ENCODE measurements around the gene DMKN.

The DMKN gene

GRCh38 chr19:35545001-35545854, 31.8 kb upstream of the DMKN start, which contains the start of gene TMEM147:
TMEM147 (plus strand) TSS chr19:35545626; CDS start chr19:35545740, 114 bp downstream.
- Histone ChIP-seq H3K4me3 (ENCODE audit: low read length) (peak within 1 kb of the TSS; percentile 94), H3K36me3 (ENCODE audit: control insufficient read depth, low read depth, low read length) (peaks cover 10% of the 10 kb centered on the region), H3K9me3 (ENCODE audit: control insufficient read depth, low read depth, low read length) (no peaks in the 10 kb centered on the region), H3K4me1 (ENCODE audit: control insufficient read depth, low read depth, low read length) (peaks cover 7% of the 10 kb centered on the region), H3K9ac (ENCODE audit: low read length) (peak within 1 kb of the TSS; percentile 94), H3K27ac (ENCODE audit: low read length) (peak within 1 kb of the TSS; percentile 73), H3K27me3 (ENCODE audit: control insufficient read depth, insufficient read depth, low read length) (no peaks in the 10 kb centered on the region)

DNA sequence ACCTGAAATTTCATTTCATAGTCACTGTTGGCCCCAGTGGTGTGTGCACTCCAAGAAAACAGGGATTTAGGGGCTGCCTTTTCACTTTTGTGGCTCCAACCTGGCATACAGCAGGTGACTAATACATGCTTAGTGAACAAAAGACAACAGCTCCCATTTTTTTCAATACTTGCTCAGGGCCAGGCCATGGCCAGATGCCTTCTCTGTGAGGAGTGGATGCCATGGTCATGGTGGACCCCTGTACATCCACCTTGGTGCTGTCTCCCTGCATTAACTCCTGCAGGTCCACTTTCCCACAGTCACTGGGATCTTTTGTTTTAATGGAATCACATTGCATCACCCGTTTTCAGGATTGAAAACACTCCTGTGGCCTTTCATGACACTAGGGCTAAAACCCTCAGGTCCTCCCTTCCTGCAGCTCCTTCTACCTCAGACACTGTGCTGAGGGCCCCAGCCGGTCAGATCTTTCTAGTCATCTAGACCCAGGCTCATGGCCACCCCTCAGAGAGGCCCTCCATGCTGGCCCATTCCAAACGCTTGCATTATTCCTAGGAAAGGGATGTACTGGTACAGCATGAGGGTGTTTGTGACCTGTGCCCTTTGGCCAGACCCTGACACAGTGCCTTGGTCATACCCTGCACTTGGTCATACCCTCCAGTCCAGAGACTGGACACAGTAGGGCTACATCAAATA, 30.8 kb upstream of the DMKN start:
- H3K27ac ChIP-seq (ENCODE audit: low read length) = peak overlapping the region; percentile 73
- peaks cover 7% of the 10 kb centered on the region for H3K4me1 ChIP-seq (ENCODE audit: control insufficient read depth, low read depth, low read length)
- peak overlapping the region; percentile 94 for H3K9ac ChIP-seq (ENCODE audit: low read length)
- H3K36me3 ChIP-seq (ENCODE audit: control insufficient read depth, low read depth, low read length) = peaks cover 10% of the 10 kb centered on the region
- no peaks in the 10 kb centered on the region for H3K9me3 ChIP-seq (ENCODE audit: control insufficient read depth, low read depth, low read length)
- peak overlapping the region; percentile 94 for H3K4me3 ChIP-seq (ENCODE audit: low read length)
- H3K27me3 ChIP-seq (ENCODE audit: control insufficient read depth, insufficient read depth, low read length) = no peaks in the 10 kb centered on the region

- no peak overlapping the region for H3K9ac ChIP-seq (ENCODE audit: low read length)
- no peaks in the 10 kb centered on the region for H3K9me3 ChIP-seq (ENCODE audit: control insufficient read depth, low read depth, low read length)
- peaks cover 10% of the 10 kb centered on the region for H3K36me3 ChIP-seq (ENCODE audit: control insufficient read depth, low read depth, low read length)
- no peaks in the 10 kb centered on the region for H3K27me3 ChIP-seq (ENCODE audit: control insufficient read depth, insufficient read depth, low read length)
- H3K4me3 ChIP-seq (ENCODE audit: low read length) = peak overlapping the region; percentile 94
- peaks cover 7% of the 10 kb centered on the region for H3K4me1 ChIP-seq (ENCODE audit: control insufficient read depth, low read depth, low read length)
- no peak overlapping the region for H3K27ac ChIP-seq (ENCODE audit: low read length)
Observed at GRCh38 chr19:35543280-35544109, 30.0 kb upstream of the DMKN start.

DNA sequence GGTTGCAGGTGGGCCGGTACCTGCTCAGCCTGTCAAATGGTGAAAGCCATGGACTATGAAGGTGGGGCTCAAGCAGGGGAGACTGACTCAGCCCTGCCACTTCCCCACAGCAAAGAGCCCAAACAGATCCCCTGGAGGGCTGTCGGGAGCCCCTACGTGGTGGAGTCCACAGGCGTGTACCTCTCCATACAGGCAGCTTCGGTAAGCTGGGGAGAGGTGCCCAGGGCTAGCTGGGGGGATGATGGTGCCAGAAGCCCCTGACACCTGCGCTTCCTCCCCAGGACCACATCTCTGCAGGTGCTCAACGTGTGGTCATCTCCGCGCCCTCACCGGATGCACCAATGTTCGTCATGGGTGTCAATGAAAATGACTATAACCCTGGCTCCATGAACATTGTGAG, 28.8 kb upstream of the DMKN start:
- Histone ChIP-seq H3K9ac (ENCODE audit: low read length) (no peak overlapping the region), H3K36me3 (ENCODE audit: control insufficient read depth, low read depth, low read length) (peaks cover 7% of the 10 kb centered on the region), H3K27me3 (ENCODE audit: control insufficient read depth, insufficient read depth, low read length) (no peaks in the 10 kb centered on the region), H3K27ac (ENCODE audit: low read length) (no peak overlapping the region), H3K4me1 (ENCODE audit: control insufficient read depth, low read depth, low read length) (peaks cover 7% of the 10 kb centered on the region), H3K9me3 (ENCODE audit: control insufficient read depth, low read depth, low read length) (no peaks in the 10 kb centered on the region), H3K4me3 (ENCODE audit: low read length) (no peak overlapping the region)

DNA sequence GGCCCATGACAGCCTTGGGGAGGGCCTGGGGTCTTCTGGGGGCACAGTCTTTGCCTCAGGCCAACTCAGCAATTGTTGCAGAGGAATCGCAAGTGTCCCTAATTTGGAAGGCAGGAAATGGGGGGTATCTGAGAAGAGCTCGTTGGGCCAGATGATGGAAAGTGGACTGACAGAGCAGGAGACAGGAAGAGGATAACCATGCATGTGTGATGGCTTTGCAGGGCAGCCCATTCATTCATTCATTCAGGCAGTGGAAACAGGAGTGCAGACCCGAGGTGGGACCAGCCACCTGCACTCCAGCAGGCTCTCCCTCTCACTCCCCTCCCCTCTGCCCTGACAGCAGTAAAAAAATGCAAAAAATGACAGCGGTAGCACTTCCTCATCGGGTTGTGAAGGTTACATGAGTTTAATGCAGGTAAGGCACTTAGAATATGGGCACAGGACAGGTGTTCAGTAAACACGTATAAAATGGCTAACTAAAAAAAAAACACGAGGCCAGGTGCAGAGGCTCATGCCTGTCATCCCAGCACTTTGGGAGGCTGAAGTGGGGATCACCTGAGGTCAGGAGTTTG, 27.0 kb upstream of the DMKN start:
- H3K4me3 ChIP-seq (ENCODE audit: low read length) = no peak overlapping the region
- H3K27me3 ChIP-seq (ENCODE audit: control insufficient read depth, insufficient read depth, low read length) = no peaks in the 10 kb centered on the region
- no peak overlapping the region for H3K27ac ChIP-seq (ENCODE audit: low read length)

GRCh38 chr19:35539850-35540249, 26.4 kb upstream of the DMKN start:
- no peak overlapping the region for H3K27ac ChIP-seq (ENCODE audit: low read length)
- no peaks in the 10 kb centered on the region for H3K9me3 ChIP-seq (ENCODE audit: control insufficient read depth, low read depth, low read length)
- peaks cover 8% of the 10 kb centered on the region for H3K4me1 ChIP-seq (ENCODE audit: control insufficient read depth, low read depth, low read length)
- H3K4me3 ChIP-seq (ENCODE audit: low read length) = no peak overlapping the region
- peaks cover 5% of the 10 kb centered on the region for H3K36me3 ChIP-seq (ENCODE audit: control insufficient read depth, low read depth, low read length)
- no peaks in the 10 kb centered on the region for H3K27me3 ChIP-seq (ENCODE audit: control insufficient read depth, insufficient read depth, low read length)
- no peak overlapping the region for H3K9ac ChIP-seq (ENCODE audit: low read length)

More for the DNA sequence above, 27.0 kb upstream of the DMKN start:
- Histone ChIP-seq H3K9ac (ENCODE audit: low read length) (no peak overlapping the region), H3K9me3 (ENCODE audit: control insufficient read depth, low read depth, low read length) (no peaks in the 10 kb centered on the region), H3K4me1 (ENCODE audit: control insufficient read depth, low read depth, low read length) (peaks cover 7% of the 10 kb centered on the region), H3K36me3 (ENCODE audit: control insufficient read depth, low read depth, low read length) (peaks cover 5% of the 10 kb centered on the region)

DNA sequence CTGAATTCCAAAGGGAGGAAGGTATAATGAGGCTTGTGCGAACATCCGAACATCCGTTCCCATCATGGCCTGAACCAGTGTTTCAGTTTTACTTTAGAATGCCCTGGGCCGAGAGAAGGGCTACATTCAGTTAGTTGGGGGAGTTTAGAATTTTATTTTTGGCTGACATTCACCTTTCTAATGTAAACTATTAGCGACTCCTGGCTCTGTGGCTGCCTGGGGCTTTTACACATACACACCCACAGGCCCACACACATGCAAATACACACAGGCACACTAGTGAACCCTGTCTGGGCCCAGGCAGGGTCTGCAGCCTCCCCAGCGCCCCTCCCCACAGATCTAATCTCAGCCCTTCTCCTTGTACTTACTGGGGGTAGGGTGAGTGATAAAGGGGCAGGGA, 25.9 kb upstream of the DMKN start:
- H3K27me3 ChIP-seq (ENCODE audit: control insufficient read depth, insufficient read depth, low read length) = no peaks in the 10 kb centered on the region
- peaks cover 5% of the 10 kb centered on the region for H3K36me3 ChIP-seq (ENCODE audit: control insufficient read depth, low read depth, low read length)
- H3K9ac ChIP-seq (ENCODE audit: low read length) = no peak overlapping the region
- no peaks in the 10 kb centered on the region for H3K9me3 ChIP-seq (ENCODE audit: control insufficient read depth, low read depth, low read length)
- no peak overlapping the region for H3K27ac ChIP-seq (ENCODE audit: low read length)
- no peak overlapping the region for H3K4me3 ChIP-seq (ENCODE audit: low read length)
- H3K4me1 ChIP-seq (ENCODE audit: control insufficient read depth, low read depth, low read length) = peaks cover 7% of the 10 kb centered on the region

- no peak overlapping the region for H3K9ac ChIP-seq (ENCODE audit: low read length)
Observed at GRCh38 chr19:35534803-35535480, 21.5 kb upstream of the DMKN start.

DNA sequence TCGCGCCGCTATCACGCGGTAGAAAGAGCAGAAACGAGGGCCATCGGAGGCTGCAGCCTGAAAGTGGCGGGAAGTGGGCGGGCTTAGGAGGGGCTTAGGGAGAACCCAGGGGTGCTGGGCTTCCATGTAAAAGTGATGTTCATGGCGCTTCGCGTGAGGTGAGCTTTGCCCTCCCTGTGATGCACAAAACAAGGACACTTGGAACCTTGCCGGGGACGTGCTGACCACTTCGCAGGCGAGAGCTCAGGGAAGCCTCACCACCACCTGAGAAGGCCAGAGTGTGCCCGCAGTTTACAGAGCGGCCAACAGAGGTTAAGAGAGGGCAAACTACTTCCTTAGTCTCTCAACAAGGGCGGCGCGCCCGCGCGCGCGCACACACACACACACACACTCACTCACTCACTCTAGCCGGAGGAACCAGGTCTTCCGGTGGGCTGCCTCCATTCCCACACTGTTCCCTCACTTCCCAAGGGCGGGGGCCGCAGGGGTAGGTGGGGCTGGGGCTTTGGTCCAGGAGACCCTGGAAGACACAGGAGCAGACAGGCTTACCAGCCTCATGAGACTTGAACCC, 20.5 kb upstream of the DMKN start:
- Histone ChIP-seq H3K36me3 (ENCODE audit: control insufficient read depth, low read depth, low read length) (no peaks in the 10 kb centered on the region), H3K4me1 (ENCODE audit: control insufficient read depth, low read depth, low read length) (peaks cover 3% of the 10 kb centered on the region), H3K9me3 (ENCODE audit: control insufficient read depth, low read depth, low read length) (no peaks in the 10 kb centered on the region), H3K4me3 (ENCODE audit: low read length) (no peak overlapping the region), H3K9ac (ENCODE audit: low read length) (no peak overlapping the region), H3K27ac (ENCODE audit: low read length) (no peak overlapping the region), H3K27me3 (ENCODE audit: control insufficient read depth, insufficient read depth, low read length) (no peaks in the 10 kb centered on the region)

More at GRCh38 chr19:35534803-35535480, 21.5 kb upstream of the DMKN start:
- Histone ChIP-seq H3K27ac (ENCODE audit: low read length) (no peak overlapping the region), H3K36me3 (ENCODE audit: control insufficient read depth, low read depth, low read length) (no peaks in the 10 kb centered on the region), H3K4me1 (ENCODE audit: control insufficient read depth, low read depth, low read length) (peaks cover 3% of the 10 kb centered on the region), H3K4me3 (ENCODE audit: low read length) (no peak overlapping the region), H3K9me3 (ENCODE audit: control insufficient read depth, low read depth, low read length) (no peaks in the 10 kb centered on the region), H3K27me3 (ENCODE audit: control insufficient read depth, insufficient read depth, low read length) (no peaks in the 10 kb centered on the region)

GRCh38 chr19:35533201-35533821, 19.9 kb upstream of the DMKN start, which contains the start of gene GAPDHS:
GAPDHS (plus strand) TSS chr19:35533456; CDS start chr19:35533528, 72 bp downstream.
- no peaks in the 10 kb centered on the region for H3K36me3 ChIP-seq (ENCODE audit: control insufficient read depth, low read depth, low read length)
- peaks cover 3% of the 10 kb centered on the region for H3K4me1 ChIP-seq (ENCODE audit: control insufficient read depth, low read depth, low read length)
- H3K9me3 ChIP-seq (ENCODE audit: control insufficient read depth, low read depth, low read length) = no peaks in the 10 kb centered on the region
- H3K4me3 ChIP-seq (ENCODE audit: low read length) = no peak within 1 kb of the TSS
- no peak within 1 kb of the TSS for H3K9ac ChIP-seq (ENCODE audit: low read length)
- no peak within 1 kb of the TSS for H3K27ac ChIP-seq (ENCODE audit: low read length)
- no peaks in the 10 kb centered on the region for H3K27me3 ChIP-seq (ENCODE audit: control insufficient read depth, insufficient read depth, low read length)
